ENCODE measurements around the gene SNX32. TPM values are rescaled to one million over a fixed set of nuclear protein-coding genes. Genes with fewer than 3 reads are reported as not detected.

SNX32 gene
- total RNA-seq, 4 donors from 2014 or later = 0.76 to 1.1 TPM; not detected in 2

- Histone ChIP-seq H3K27me3 (no peaks in the 10 kb centered on the region), H3K36me3 (peaks cover 58% of the 10 kb centered on the region), H3K4me3 (no peak overlapping the region), H3K4me1 (peaks cover 31% of the 10 kb centered on the region), H3K9me3 (no peaks in the 10 kb centered on the region), H3K27ac (no peak overlapping the region)
- TF ChIP-seq CTCF (IDR thresholded peaks at IDR 0.05) = no peak
- TF ChIP-seq POLR2A (IDR thresholded peaks at IDR 0.05) = no peak
- TF ChIP-seq EP300 (IDR thresholded peaks at IDR 0.05) = no peak
- no peak for TF ChIP-seq POLR2AphosphoS5 (IDR thresholded peaks at IDR 0.05)
- WGBS = 82% methylated on average over 3 of the region's 9 CpGs
- DNase-seq (ENCODE audit: low spot score in 2 of 2) = no peak
Observed at GRCh38 chr11:65865550-65866172, 31.9 kb downstream of the SNX32 start.

- no peak for DNase-seq (ENCODE audit: low spot score in 2 of 2)
- peaks cover 58% of the 10 kb centered on the region for H3K36me3 ChIP-seq
- no peak overlapping the region for H3K27ac ChIP-seq
- WGBS = 83% methylated on average over 10 of the region's 21 CpGs
- H3K4me1 ChIP-seq = peaks cover 30% of the 10 kb centered on the region
- H3K27me3 ChIP-seq = no peaks in the 10 kb centered on the region
- no peaks in the 10 kb centered on the region for H3K9me3 ChIP-seq
- TF ChIP-seq CTCF (IDR thresholded peaks at IDR 0.05) (no peak), EP300 (IDR thresholded peaks at IDR 0.05) (no peak), POLR2A (IDR thresholded peaks at IDR 0.05) (no peak), POLR2AphosphoS5 (IDR thresholded peaks at IDR 0.05) (no peak)
- H3K4me3 ChIP-seq = no peak overlapping the region
Observed at GRCh38 chr11:65866509-65867283, 32.9 kb downstream of the SNX32 start.

GRCh38 chr11:65867284-65868071 is 33.7 kb downstream of the SNX32 start:
- no peak overlapping the region for H3K4me3 ChIP-seq
- no peak overlapping the region for H3K27ac ChIP-seq
- H3K9me3 ChIP-seq = no peaks in the 10 kb centered on the region
- peaks cover 52% of the 10 kb centered on the region for H3K36me3 ChIP-seq
- TF ChIP-seq EP300 (IDR thresholded peaks at IDR 0.05) (no peak), POLR2AphosphoS5 (IDR thresholded peaks at IDR 0.05) (no peak), CTCF (IDR thresholded peaks at IDR 0.05) (no peak), POLR2A (IDR thresholded peaks at IDR 0.05) (no peak)
- no peaks in the 10 kb centered on the region for H3K27me3 ChIP-seq
- DNase-seq (ENCODE audit: low spot score in 2 of 2) = no peak
- WGBS = 66% methylated on average over 25 of the region's 29 CpGs
- H3K4me1 ChIP-seq = peaks cover 30% of the 10 kb centered on the region

GRCh38 chr11:65868076-65868667 is 34.4 kb downstream of the SNX32 start:
- Histone ChIP-seq H3K4me1 (peaks cover 33% of the 10 kb centered on the region), H3K36me3 (peaks cover 45% of the 10 kb centered on the region)
- WGBS = 85% methylated on average over 14 of the region's 19 CpGs

More at GRCh38 chr11:65868076-65868667, 34.4 kb downstream of the SNX32 start:
- no peak overlapping the region for H3K27ac ChIP-seq
- no peaks in the 10 kb centered on the region for H3K27me3 ChIP-seq
- H3K4me3 ChIP-seq = no peak overlapping the region
- no peaks in the 10 kb centered on the region for H3K9me3 ChIP-seq
- TF ChIP-seq POLR2AphosphoS5 (IDR thresholded peaks at IDR 0.05) (no peak), CTCF (IDR thresholded peaks at IDR 0.05) (no peak), EP300 (IDR thresholded peaks at IDR 0.05) (no peak), POLR2A (IDR thresholded peaks at IDR 0.05) (no peak)
- no peak for DNase-seq (ENCODE audit: low spot score in 2 of 2)
